GM23248 (cell line): ENCODE results near the gene SOX30.

Experiments
- EZH2 ChIP-seq: fragments of 200-600 bp; sonication (generic); IDR thresholded peaks from 2 replicates; pipeline ENCODE4 v1.6.1; 2018; ENCODE audit warnings: antibody characterized with exemption, mild to moderate bottlenecking; ENCODE audit not compliant: insufficient read depth, poor library complexity, severe bottlenecking
- EZH2phosphoT487 ChIP-seq: fragments of 200-600 bp; sonication (generic); IDR thresholded peaks from 2 replicates; pipeline ENCODE4 v1.6.1; 2018; ENCODE audit warnings: antibody characterized with exemption, moderate library complexity, mild to moderate bottlenecking, low read depth; ENCODE audit not compliant: insufficient read depth

- TF ChIP-seq EZH2 = no peak
- no peak for TF ChIP-seq EZH2phosphoT487
Observed at GRCh38 chr5:157640406-157641066, 11.7 kb downstream of the SOX30 start.
